ENCODE results near the gene PSMD1.

Gene PSMD1

DNA sequence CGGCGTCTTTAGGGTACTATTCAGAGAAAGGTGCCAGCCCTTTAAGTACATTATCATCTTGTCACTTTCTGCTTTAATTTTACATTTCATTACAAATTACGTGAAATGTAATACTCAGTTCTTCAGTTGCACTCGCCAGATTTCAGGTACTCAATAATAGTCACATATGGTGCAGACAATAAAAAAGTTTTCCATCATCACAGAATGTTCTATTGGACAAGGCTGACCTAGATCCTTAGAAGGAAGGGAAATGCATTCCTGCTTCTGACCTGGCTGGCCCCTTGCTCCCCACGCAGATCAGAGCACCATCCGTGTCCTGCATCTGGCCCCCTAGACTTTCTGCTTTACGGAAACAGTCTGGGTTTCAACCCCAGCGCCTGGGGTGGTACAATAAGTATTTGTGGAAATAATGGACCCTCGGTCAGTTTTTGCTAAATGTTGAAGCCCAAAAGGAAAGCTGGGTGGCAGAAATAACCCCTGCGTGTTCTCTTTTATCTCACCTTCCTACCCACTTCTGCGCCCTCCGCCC, 20.0 kb upstream of the PSMD1 start:
- DNase-seq: no peak

DNA sequence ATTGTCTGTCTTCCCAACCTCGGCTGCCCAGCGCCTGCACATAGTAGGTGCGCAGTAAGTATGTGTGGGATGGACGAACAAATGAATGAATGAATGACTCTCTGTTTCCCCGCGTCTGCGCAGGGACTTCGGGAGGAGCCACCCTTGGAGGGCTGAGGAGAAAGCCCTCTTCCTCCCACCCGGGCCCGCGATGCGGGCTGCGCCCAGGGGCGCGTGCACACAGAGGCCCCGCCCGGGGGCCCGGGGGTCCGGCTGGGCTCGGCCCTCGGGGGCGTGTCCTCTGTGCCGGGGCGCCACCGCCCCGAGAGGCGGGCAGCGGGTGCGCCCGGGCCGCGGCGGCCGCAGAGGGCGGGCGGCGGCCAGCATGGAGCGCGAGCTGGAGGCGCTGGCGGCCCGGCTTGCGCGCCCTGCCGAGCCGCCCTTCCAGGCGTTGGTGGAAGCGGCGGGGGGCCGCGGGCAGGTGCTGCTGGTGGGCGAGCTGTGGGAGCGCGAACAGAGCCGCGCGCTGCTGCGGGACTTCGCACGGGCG, 19.4 kb upstream of the PSMD1 start, which contains the start of gene C2orf72:
TSS of gene C2orf72 (plus strand) at position 322 of the 529 bp plus-strand sequence. CDS start at position 365, 43 bp downstream.
- DNase-seq: no peak

DNA sequence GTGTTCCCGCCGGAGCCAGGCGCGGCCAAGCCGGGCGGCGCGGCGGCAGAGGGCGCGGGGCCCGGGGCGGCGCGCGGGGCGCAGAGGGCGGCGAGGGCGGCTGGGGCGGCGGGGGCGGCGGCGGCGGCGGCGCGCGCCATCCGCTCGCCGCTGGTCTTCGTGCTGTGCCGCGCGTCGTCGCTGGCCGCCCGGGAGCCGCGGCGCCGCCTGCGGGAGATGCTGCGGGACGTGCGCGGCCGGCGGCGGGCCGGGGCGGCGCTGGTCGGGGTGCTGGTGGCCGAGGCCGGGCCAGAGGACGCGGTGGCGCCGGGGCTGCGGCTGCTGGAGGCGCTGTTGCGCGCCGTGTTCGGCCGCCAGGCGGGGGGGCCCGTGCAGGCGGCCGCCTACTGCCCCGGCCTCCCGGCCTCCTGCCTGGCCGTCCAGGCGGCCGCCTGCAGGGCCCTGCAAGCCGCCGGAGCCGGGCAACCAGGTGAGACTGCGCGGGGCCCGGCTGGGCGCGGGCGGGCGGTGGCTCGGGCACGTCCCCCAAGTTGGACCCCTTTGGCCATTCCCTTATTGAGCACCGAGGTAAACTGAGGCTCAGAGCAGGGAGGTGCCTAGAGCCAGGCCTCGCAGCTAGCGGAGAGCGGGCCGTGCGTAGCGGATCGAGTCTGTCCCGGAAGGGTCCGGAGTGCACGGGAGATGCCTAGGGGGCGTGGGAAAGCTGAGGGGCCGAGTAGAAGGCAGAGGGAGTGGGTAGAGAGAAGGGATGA, 18.8 kb upstream of the PSMD1 start:
- no peak for DNase-seq

DNA sequence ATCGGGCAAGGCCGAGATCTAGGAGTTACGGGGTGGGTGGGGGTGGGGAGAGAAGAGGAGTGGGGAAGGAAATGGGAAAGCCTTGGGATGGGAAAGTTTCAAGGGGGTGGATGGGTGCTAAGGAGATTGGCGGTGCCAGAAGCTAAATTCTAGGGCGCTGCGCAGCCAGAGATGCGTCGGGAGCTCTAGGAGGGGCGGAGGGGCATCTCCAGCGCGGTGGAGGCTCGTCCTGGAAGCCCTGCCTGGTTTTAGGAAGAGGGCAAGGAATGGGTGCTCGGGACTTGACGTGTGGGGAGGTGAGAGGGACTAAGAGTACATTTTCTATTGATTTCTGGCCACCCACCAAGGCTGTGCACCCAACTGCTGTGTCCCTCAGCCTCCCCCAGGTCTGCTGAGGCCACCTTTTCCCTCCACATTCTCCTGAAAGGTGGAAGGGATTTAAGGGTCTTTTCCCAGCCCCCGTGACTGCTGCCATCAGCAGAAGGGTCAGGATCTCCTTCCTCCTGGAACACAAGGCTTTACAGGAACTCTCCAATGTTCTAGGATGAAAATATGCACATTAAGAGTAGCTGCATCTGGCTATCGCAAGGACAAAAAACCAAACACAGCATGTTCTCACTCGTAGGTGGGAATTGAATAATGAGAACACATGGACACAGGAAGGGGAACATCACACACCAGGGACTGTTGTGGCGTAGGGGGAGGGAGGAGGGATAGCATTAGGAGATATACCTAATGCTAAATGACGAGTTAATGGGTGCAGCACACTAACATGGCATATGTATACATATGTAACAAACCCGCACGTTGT, 18.0 kb upstream of the PSMD1 start:
- no peak for DNase-seq

DNA sequence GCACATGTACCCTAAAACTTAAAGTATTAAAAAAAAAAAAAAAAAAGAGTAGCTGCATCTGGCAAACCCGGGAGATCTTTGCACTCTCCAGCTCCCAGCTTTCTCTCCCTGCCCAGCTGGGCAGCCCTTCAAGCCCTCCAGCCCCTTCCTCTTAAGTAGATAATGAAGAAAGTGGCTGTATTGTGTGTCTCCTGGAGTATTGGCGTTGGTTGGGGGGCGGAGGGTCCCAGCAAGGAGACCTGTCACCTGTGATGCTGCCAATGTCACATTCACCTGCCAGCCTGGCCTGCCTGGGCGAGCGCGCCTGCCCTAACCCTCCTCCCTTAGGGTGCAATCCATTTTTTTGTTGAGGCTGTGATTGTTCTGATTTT, 17.4 kb upstream of the PSMD1 start:
- DNase-seq: no peak

DNA sequence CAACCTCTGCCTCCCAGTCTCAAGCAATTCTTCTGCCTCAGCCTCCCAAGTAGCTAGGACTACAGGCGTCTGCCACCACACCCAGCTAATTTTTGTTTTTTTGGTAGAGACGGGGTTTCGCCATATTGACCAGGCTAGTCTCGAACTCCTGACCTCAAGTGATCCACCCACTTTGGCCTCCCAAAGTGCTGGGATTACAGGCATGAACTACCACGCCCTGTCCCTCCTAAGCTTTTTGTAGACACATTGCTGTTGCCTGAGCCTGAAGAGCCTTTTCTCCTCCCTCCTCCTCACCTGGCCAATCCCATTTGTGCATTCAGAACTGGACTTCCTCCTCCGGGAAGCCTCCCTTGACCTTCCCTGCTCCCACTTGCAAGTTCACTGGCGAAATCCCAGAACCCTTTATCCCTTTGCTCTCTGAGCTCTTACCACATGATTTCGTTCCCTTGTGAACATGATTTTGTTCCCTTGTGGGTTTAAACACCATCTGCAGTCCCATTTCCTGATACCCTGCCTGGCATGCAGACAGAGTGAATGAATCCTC, 16.8 kb upstream of the PSMD1 start:
- DNase-seq: no peak

DNA sequence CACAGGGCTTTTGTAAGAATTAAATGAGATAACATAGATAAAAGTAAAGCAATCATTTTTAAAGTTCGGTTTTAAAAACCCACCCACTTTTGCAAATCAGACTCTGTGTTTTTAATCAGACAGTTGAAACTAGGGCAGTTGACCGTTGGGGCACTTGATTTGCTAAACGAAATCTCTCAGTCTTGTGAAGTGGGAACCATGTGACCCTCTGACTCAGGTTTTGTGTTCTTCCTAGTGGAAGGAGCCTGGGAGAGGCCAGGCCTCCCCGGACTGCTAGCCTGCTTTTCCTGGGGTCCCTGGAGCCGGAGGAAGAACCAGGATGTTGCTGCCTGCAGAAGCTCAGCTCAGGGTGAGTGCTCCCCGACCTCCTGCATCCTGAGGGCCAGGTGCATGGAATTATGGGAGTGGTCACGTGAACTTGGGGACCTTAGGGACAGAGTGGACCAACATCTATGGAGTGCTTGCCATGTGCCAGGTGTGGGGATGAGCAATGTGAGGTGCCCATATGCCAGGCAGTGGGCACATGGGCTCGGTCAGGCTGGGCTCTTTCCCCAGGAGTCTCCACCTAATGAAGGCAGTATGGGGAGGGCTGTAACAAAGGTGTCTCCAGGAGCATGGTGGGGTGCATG, 15.5 kb upstream of the PSMD1 start:
- peak; percentile 48 for DNase-seq

DNA sequence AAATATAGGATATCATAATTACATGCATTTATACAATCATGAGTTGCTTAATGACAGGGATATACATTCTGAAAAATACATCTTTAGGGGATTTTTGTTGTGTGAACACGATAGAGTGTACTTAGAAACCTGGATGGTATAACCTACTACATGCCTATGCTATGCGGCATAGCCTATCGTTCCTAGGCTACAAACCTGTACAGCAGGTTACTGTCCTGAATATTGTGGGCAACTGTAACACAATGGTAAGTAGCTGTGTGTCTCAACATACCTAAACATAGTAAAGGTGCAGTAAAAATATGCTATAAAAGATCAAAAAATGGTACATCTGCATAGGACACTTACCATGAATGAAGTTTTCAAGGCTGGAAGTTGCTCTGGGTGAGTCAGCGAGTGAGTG, 12.9 kb upstream of the PSMD1 start:
- DNase-seq: no peak

DNA sequence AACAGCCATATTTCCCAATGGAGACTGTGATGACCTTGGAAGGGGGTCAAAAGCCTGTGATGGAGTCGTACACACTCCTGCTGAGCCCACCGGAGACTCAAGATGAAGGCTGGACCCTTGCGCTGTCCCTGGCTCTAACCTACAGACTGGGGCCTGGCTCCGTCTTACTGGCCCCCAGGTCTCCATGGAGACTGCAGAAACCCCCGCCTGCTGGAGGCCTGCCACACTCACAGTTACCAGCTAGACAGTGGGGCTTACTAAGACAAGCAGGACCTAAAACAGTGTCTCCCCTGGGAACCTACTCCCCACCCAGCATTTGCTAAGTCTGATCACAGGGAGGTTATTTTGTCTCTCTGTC, 9.8 kb upstream of the PSMD1 start:
- DNase-seq: no peak

DNA sequence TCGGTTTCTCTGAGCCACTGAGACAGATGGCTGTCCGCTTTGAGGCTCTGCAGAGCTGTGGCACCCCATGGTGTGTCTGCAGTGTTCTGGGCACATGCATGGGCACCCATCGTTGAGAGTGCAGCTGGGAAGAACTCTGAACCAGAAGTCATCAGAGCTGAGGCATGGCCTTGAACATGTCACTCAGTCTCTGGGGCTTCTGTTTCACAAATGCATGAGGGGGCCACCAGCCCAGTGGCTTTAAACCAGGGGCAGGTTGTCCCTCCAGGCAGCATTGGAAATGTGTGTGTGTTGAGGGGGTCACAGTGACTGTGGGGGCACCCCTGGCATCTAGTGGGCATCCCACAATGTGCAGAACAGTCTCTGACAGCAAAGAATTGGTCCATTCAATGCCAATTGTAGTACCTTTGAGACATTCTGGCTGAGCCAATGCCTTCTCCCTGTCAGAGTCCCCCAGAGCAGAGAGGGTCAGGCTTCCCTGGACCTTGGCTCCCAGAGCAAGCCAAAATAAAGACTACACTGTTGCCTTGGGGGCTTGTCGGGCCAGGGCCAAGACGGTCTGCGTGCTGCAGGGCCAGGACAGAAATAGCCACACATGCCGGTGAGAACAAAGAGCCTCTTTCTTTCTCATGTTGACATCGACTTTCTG, 9.3 kb upstream of the PSMD1 start:
- no peak for DNase-seq

DNA sequence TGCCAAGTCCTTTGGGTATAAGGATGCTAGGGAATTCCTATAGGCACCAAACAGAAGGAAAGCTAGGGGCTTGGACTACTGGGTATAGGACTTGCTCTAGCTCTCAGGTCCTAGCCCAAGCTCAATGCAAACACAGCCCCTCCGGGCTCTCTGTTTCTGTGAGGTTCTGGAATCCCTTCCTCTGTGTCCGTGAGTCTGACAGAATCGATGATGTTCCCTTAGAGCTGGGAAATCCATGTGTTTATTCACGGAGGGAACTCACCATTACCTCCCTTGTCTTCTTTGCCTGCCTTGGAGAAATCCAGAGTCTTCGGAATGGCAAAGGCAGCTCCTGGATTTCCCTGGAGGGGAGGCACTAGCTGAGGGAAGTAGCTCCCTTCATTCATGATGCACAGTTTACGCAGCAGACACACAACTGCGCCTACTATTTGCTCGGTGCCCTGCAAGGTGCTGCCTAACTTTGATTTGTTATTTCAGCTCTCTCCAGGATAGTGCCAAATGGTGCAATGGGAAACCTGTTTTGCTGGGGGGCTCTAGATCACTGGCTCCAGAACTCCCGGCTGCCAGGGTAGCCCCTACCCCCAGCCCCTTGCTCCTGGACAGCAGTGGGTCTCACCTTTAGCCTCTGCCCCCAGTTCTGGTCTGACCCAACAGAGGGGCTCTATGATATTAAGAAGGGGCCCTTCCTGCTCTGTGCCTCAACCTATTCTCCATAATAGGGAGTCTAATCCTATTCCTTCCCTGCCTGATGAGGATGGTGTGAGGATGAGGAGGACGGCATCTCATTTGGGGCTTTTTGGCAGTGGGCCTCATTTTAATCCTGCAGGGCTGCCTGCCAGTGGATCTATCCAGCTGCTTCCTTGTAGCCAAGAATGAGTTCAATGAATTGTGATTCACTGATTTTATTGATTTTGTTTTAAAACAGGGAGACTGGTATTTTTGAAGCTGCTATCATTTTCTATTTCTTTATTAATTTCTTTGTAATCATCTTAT, 8.4 kb upstream of the PSMD1 start:
- no peak for DNase-seq

DNA sequence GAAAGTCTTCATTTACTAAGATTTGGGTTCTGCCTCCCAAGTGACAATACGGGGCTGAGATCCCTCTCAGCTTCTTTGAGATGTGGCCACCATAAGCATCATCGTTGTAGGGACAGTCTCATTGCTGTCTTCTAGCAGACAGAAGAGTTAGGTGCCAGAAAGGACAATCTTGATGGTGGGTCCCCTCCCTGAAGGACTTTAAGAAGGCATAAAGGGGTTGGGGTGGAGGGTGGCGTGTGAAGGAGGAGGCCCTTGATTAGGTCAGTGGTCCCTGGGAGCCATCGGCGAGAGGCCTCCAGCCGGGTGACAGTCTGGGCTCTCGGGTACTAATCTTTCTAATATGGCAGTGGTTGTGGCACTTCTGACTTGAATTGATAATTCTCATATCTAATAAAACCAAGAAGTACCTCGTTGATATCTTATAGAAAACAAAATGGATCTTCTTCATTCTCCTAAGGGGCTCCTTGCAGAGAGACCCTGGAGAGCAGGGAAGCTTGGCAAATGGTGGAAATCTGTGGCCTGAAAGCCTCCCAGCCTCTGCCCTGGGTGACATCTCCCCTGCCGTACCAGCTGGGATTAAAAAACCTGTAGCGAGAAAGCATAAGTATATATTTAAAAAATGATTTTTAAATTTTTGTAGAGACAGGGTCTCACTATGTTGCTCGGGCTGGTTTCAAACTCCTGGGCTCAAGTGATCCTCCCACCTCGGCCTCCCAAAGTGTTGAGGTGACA, 7.2 kb upstream of the PSMD1 start:
- DNase-seq: no peak

DNA sequence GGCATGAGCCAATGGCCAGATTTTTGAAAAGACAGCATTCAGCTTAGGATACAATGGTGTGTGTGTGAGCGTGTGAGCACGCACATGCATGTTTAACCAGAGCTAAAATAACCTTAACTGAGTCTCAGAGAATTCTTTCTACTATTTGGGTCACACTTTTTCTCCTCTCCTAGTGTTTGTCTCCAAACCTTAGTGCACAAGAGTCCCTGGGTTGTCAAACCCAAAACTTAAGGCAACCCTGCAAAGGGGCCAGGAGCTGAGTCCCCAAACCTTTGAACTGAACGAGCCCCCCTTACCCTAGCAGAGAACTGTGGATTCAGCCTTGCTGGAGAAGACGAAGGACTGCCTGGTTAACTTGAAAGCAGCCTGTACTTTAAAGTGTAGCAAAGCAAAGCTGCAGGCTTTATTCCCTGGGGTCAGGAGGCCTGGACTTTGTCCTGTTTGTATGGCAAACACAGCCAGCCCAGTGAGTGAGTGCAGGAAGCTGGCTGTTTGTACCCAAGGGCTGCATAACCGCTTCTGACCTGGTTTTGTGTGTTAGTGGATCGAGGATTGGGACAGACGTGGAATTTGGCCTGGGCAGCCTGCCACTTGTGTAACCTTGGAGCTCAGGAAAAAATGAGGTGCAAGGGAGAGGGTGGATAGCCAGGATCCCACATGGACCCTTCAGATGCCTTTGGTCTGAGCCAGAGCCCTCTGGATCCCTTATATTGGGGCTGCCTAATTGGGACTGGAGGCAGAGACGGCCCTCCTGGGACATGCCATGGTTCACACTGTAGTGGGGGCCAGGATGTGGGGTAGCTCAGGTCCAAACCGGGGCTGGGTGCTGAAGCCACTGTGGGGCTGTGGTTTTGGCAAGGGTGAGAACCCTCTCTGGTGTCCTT, 6.4 kb upstream of the PSMD1 start:
- DNase-seq: no peak

DNA sequence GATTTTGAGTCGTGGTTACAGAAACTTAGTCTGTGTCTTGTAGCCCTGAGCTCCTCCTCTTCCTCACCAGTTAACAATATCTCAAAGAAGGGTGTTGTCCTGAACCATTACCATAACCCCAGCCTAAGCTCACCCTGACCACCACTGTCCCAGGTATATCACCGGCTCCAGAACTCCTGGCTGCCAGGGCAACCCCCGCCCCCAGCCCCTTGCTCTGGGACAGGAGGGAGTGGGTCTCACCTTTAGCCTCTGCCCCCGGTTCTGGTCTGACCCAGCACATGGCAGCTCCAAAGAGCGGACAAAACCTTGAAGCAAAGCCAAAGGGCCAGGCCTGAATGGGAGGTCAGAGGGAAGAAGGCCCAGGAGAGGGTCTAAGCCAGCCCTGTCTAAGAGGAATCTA, 5.6 kb upstream of the PSMD1 start:
- no peak for DNase-seq

DNA sequence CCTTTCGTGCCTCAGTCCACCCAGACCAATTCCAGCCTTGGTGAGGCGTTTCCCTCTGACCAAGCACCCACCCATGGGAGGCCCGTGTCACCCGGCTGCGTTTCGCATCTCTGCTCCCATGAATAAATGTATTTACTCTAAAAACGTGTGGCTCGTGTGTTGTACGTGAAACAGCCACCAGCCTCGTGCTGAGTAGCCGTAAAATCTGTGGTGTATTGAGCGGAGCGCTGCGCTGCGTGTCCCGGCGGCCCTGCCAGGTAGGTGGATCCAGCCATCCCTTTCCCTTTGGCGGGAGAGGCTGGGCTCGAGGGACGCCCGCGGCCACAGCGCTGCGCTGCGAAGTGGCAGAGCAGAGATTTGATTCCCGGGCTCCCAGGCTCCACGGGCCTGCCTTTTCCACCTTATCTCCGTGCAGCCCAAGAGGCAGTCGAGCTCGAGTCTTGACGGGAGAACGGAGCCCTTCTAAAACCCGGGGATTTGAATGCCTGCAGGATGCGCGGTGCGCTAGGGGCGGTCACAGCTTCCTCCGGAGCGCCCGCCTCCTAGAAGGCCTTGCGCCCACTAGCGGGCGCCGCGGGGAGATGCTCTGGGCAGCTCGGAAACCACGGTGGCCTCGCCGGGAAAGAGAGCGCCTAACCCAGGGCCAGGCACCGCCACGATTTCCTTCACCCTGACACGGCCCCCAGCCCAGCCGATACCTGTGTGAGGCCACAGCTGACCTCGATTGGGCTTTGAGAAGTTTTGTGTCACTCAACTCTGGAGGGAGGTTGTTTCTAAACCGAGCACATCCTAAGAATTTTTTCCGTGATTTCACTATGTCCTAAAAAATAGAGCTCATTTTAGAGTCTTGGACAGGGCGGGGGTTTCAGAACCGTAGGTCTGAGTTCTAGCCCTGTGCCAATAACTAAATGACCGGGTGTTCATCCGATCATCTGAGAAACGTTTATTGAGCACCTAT, 3.9 kb upstream of the PSMD1 start:
- peak; percentile 89 for DNase-seq

DNA sequence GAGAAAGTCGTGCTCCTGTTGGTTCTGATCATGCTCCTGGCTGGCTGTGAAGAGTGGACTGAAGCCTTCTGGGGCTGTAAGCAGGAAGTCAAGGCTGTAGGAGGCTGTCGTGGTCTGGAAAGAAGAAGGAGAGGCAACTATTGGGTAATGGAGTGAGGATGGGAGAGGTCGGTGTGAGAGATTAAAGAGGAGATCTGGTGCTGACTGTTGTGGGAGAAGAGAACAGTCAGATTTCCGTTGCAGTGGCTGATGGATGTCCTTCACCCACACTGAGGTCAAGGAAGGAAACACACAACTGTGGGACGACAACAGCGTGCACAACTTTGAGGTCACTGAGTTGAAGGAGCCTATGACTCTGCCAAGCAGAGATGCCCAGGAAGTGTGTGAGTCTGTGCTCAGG, 2.8 kb upstream of the PSMD1 start:
- DNase-seq: no peak

DNA sequence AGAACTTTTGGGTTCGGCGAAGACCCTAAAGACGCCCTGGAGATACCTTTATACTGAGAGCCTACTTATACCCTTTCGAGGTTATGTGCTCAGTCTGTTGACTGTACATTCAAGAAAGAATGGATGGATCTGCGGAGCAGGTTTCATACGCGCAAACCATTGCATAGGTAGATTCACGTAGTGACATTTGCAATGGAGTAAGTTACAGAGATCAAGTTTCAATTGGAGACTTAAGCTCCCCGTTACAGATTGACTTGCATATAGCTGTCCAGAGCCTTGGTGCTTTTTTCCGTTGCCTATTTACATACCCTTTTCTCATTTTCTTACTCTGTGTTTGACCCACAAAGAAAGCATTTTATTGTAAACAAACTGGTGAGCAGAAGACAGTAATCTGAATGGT, 923 bp downstream of the PSMD1 start:
- no peak for DNase-seq
